Islet precursor cell (in vitro differentiated cells): ENCODE results near the gene PDGFD.

Experiments
- DNase-seq: peaks from one replicate; pipeline ENCODE4 v3.0.0-alpha.2; 2018

PDGFD gene

DNA sequence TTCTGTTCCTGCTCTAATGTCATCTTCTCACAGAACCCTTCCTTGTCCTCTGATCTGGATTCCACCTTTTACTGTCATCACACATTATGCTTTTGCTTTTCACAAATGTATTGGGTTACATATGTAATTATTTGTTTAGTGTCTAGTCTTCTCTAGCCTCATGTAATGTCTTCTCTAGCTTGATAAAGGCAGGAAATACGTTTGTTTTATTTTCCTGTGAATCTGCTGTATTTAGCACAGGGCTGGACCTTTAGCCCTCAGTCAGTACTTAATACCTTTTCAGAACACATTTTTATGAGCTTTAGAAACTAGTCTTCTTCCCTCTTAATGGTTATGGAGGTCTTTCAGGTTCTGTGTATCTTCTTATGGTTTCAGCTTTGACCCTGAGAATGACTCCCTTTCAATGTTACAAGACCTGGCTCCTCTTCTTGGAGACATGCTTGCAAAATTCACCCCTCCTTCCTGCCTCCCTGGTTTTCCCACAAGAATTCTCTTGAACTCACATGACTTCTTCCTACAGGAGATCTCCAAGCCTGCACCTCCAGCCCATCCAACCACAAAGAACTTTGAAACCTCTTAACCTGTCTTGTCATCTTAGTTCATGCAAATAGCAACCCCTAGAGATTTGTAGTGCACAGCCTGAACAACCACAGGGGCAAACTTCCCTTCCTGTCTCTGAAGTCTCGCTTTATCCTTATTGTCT is 260.2 kb downstream of the PDGFD start:
- DNase-seq, result no peak

DNA sequence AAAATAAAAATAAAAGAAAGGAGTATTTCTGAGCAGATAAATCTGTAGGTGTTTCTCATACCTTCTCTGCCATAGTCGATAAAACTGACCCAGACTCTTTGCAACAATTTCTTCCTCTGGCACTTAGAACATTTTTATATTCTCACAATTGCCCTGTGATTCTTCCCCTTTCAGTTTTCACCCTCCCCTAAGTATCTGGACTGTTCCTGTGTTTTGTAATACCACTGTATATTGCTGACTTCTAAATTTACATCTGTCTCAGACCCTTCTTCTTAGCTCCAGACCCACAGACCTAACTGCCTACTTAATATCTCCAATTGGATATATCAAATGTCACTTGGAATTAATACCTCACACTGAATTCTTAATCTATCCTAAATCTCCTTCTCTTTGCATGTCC is 261.0 kb downstream of the PDGFD start:
- DNase-seq, result no peak

DNA sequence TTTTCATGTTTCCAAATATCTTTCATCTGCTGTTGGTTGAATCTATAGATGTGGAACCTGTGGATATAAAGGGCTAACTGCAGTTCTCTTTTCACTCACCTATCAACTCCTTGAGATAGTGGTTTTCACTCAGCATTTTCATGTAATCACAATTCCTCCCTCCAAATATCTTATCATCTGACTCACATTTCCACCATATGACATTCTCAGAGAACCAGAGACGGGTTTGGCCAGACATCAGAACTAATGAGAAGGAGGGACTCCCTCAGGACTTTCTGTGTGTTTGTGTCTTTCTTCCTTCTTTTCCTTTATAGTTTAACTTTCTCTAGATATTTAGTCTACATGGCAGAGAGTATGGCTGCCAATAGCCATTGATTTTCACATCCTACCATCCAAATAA is 262.3 kb downstream of the PDGFD start:
- DNase-seq, result no peak

DNA sequence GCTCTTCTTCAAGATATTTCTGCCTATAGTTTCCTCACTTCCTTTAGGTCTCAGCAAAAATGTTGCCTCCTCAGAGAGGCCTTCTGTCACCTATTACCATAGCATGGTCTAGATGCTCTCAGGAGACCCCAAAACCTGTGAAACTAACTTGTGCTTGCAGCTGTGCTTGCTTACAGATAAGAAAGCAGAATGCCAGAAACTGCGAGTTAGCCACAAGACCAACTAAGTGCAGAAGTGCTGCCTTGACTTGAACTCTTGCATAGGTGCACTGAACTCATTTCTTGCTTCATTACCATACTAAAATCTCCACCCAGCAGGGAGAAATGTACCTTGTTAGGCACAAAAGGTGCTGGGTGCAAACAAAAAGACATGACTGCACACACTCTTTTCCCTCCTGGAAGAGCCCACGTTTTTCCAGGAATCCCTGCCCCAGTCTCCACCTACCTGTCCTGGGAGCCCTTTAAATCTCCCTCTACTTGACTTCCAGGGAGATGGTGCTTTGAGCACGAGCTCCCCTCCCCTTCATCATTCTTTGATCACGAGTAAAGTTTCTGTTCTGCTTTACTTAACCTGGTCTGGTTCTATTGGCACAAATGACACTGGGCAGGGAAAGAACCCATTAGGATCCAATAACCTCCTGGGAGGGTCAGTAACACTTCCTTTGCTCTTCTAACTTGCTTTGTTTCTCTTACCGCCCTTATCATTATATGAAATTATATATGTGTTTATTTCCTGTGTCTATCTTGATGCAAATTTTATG is 265.2 kb downstream of the PDGFD start:
- DNase-seq, result no peak

DNA sequence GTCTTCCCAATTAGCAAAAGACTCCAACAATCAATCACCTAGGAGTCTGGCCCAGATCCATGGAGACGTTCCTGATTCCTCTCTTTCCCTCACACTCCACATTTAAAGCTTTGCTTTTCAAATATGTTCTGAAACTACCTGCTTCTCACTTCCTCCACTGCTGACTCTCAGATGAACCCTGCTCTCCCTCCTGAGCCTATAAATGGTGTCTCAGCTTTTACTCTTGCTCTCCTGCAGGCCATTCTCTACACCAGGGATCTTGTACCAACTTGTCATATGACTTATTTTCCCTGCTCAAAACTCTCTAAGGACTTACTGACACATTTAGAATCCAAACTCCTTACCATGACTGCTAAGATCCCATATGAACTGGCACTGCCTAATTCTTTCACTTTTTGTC is 265.9 kb downstream of the PDGFD start:
- DNase-seq, result no peak

DNA sequence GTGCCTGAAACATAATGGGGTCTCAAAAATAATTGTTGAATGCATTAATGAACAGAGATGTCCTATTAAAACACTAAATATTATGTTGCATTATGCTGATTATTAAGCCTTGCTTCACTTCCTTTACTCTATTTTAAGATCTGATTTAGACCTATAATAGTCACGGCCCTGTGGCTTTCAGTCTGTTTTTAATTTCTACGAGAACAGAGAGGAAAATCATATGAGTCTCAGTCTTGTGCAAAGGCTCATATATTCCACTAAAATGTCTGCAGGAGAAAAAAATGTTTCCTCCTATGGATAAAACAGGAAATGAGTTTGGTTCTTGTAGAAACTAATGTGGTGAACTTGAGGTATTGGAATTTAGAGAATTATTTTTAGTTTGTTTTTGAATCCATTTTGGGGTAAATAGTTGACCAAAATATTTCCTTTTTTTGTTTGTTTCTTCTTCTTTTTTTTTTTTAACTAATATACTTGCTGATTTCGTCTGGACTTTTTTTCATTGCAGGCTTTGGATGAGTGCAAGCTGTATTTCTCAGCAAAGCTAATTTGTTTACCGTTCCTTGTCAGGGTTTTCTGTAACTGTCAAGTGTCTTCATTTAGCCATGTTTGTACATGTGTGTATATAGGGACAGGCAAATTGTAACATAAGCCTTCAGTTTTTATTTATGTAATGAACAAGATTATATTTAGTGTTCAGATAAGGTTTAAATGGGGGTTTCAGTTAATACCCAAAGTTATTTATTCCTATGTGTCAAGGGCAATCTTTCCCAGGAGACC is 266.6 kb downstream of the PDGFD start:
- DNase-seq, result no peak

DNA sequence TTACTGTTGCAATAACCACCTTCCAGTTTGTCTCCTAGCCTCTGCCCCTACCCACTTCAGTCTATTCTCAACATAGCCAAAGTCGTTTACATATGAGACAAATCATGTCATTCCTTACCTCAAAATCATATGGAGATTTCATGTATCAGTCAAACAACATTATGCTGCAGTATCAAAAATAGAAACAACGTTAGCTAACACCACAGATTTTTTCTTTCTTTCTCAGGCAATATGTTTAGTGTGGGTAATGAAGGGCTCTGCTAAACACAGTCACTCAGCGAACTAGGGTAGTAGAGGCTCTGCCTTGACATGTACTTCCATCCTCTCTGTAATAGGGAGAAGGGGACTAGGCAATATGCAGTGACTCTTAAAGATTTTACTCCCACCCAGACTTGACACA is 268.8 kb downstream of the PDGFD start:
- DNase-seq, result no peak

DNA sequence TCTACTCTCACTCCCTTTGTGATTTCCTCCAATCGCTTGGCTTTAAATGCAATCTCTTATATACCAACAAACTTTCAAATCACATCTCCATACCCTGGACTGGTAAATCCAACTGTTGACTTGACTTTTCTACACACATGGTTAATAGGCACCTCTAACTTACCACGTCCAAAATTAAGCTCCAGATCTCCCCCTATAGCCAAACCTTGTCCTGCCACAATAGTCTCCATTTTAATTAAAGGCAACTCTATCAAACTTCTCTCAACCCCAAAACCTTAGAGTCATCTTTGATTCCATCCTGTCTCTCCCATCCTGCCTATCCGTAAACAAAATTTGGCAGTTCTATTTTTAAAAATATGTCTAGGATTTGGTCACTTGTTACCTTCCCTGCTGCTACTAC is 269.3 kb downstream of the PDGFD start:
- DNase-seq, result no peak

DNA sequence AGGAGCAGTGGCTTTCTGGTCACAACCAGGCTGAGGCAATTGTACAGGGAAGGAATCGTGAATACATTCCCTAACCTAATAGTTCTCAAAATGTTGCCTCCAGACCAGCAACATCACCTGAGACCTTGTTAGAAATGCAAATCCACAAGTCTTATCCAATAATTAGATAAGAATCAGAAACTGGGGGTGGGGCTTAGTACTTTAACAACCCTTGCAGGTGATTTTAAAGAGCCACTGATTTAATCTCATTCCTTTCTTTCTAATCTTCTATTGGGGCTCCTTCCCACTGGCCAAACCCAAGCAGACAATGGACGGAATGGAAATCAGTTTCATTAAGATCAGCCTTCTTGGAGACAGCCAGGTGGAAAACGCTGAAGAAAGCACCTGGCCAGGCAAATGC is 269.9 kb downstream of the PDGFD start:
- peak; percentile 53 for DNase-seq

DNA sequence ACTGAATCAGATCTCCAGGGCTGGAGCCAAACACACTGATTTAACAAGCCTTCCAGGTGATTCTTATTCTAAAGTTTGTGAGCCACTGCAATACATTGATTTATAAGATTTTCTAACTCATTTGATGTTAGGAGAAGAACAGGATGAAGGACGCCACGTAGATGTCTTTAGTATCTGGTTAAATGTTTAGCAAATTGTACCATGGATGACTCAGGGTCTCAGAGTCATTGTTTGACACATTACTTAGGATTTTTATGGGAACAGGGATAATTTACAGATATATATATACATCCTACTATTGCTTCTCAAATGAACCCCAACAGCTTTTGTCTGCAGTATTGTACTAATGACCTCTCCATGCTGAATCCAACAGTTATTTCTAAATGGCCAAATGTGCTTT is 270.6 kb downstream of the PDGFD start:
- no peak for DNase-seq

DNA sequence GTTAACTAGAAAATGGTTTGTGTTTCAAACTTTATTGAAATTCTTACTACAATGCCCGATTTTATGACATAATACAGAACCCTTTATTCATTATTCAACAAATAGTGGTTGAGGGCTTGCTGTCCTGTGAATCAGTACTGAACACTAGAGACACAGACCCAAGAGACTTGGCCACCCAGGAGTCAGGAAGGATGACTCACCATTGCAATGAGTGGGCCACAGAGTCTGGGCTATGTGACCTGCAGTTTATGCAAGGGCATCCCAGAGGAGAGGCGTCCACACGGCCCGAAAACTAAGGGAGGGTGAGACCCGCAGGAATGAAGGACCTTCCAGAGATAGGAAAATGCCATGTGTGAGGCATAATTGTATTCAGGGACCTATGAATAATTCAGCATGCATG is 271.3 kb downstream of the PDGFD start:
- peak; percentile 92 for DNase-seq

DNA sequence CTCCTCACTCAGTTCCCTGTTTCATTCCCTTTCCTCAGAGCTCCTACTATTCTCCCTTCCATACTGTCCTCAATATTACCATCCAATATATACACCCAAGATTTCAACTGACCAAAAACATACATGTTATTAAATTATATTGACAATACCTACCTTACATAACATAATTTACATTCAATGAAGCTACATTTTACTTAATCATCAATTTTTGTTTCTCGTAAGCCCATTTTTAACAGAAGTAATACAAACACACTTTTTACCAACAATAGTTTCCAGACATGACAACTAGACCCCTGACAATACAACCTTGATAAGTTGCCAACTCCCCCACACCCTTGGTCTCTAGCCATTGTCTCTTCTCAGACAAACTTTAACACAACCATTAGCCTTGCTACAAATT is 273.3 kb downstream of the PDGFD start:
- no peak for DNase-seq

DNA sequence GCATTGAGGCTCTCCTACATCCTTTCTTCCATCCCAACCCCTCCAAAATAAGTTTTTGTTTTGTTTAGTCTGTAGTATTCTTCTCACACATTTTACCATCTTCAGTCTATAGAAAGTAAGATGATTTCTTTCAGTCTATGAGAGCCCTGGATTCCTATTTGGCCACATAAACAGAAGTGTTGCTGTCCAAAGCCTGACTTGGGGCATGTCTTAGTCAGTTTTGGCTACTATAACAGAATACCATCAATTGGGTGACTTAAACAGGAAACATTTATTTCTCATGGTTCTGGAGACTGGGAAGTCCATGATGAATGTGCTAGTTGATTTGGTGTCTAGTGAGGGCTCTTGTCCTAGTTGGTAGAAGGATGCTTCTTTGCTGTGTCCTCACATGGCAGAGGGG is 274.3 kb downstream of the PDGFD start:
- DNase-seq, result no peak

DNA sequence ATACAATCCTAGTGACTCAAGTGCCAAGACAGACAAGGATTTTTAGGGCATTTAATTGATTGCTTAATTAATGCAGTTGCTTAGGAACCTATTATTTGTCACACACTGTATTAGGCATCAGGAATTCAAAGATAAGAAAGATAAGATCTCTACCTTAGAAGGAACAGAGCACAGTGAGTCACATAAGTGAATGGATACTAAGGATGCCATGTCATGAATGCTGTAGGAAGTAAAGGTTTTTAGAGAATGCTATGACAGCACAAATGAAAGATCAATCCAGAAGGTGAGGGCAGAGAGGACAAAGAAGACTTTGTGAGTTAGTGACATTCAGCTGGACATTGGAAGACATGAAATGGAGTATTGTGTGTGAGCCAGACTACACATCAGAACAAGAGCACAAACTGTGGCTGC is 275.4 kb downstream of the PDGFD start:
- peak; percentile 66 for DNase-seq

DNA sequence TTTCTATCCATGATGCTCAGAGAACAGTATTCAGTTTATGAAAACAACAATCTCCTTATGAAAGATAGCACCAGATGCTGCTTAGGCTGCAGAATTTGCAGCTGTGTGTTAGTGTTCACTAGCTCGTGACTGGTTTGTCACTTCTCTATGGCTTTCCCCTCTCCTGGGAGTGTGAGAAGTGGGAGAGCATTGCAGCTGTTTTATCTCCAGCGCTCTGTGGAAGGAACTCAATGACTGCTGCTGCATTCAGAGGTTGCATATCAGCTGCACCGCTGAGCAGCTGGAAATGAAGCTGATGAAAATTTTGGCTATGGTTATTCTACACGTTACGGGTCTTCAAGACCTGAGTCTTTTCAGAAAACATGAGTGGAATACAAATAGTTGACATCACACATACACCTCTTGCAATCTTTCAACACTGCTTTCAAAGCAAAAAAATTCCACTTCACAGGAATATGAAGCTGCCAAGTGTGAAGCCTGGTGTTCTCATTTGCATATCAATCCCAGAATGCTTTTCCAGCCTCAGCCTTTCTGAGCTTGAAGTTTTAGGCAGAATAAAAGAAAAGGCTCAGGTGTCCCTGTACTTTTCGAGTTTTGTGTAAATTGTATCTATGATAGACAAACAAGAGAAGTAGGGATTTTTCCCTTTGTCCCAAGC is 276.8 kb downstream of the PDGFD start:
- DNase-seq, result no peak

DNA sequence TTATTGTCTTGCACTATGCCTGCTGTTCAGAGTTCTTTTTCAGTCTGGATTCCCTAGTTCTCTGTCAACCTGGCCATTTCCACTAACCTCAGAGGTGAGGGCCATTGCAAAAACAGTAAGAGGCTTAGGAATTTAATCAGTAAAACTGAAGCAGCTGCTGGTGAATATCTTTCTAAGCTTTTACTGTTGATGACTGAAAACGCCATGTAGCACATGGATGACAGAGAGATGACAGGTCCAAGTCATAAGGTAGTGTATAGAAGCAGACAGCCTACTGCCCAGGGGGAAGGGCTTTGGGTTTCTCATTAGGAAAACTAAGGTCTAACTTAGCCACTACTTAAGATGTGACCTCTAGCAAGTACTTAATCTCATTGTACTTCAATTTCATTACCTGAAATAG is 280.1 kb downstream of the PDGFD start:
- DNase-seq, result no peak

DNA sequence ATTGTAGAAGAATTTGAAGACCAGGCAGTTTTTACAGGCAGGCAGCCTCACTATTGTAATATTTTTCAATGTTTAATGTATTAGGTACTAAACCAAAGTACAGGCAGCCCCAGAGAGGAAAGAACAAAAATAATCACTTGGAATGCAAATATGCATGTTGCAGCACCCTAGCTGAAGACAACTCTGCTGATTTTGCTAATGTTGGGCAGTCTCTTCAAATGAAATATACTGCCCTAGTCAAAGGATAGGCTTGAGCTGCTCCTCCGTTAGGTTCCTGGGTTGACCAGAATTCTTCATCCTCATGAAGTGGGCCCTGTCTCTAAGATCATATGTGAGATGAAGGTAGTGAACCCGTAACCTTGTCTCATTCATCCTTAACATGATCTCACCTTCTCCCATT is 280.7 kb downstream of the PDGFD start:
- DNase-seq, result no peak

DNA sequence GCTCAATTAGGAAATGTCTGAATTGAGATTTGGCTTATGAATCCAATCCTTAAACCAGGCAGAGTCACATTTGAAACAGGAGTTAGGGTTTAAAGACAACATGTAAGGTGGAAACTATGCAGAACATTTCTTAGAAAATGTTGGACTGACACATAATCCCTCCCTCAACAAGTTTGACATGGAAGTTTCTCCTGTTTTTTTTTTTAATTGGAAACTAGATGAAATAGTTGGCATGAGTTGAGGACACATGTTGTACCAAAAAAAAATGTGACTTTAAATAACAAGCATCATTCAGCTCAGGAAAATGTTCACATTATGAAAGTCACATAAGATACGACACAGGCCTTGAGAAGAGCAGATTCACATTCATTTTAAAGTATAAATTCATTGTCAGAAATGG is 282.4 kb downstream of the PDGFD start:
- DNase-seq, result no peak

DNA sequence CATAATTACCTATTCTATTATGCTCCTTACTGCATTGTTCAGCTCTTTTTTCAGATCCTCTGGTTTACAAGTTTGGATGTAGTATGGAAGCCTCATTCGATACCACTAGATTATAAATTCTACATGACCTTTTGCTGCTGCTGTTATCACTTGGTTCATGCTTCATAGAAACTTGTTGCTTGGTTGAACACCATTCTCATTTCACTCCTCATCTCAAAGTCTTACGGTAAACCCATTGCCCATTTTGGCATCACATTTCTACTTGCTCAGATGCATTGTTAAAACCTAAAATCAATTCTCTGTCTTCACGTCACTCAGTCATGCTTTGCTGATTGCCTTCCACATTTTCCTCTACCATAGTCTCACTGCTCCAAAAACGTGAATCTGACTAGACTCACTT is 283.0 kb downstream of the PDGFD start:
- DNase-seq, result no peak

DNA sequence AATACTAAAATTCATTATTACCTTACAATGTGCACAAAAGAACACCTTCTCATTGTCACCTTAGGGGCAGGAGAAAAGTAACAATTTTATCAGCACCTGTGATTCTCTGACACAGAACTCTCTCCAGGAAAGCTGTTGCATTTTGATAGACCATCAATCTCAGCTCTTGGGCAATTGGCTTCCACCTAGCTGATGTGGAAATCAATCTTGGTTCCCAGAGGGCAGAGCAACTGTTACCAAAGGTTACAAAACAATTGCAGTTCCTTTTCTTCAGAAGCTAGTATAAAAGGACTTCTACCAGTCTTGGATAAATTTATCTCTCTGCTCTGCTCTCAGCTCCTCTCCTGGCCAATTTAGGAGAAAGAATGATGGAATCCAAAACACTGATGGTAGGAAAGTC is 285.3 kb downstream of the PDGFD start:
- no peak for DNase-seq

DNA sequence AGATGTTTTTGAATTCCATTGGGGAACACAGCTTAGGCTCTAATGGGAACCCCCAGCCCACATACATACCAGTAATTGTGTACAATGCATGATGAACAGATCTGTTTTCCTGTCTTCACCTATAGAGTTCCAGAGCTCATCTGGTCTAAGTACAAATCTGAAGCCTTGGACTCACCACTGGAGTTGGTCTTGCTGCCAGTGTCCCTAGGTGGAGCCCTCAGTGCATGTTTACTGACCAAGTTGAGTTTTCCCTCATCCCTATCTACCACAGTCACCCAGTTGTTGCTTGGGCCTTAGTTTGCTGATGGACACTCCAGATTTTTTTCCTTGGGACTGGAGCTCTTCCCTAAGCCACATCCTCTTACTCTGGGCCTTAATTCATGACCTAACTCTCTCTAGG is 286.7 kb downstream of the PDGFD start:
- no peak for DNase-seq

DNA sequence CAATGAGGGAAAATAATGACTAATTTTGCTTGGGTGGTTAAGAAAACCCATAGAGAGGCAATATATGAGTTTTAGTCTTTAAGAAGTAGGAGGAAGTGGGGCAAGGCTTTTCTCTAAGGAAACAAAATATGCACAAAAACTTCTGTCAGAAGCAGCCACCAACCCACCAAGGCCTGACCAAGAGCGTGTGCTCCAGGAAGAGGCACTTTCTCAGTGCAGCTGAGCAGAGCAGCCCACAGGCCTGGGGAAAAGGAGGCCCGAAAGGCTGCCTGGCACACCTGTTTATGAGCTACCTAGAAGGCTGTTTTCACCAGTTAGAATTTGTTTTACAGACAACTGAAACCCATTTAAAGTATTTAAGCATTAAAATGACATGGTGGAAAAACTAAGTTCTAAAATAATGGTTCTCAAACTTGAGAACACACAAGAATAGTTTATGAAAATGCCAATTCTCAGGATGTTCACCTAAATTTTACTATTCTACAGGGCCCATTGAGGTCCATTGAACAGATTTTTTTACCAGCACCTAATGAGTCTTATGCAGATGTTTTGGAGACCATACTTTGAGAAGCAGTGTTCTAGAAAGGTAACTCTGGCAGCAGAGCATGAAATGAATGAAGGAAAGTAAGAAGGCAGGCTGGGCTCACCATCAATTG is 288.0 kb downstream of the PDGFD start:
- no peak for DNase-seq

DNA sequence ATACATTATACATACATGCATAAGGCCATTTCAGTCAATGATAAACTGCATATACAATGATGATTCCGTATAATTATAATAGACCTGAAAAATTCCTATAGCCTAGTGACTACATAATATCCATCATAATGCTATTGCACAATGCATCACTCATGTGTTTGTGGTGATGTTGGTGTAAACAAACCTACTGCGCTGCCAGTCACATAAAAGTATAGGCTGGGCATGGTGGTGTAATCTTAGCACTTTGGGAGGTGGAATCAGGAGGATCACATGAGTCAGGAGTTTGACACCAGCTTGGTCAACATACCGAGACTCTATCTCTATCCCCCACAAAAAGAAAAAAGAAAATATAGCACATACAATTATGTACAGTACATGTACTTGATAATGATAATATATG is 291.2 kb downstream of the PDGFD start:
- DNase-seq, result no peak
